Stimulated activated naive CD8-positive, alpha-beta T cell treated with anti-CD3 and anti-CD28 coated beads, Interleukin-15, Interleukin-2, amounts not matched to agents 100 ng/mL and 50 ng/mL, for 24 hours (primary cell): Measurements from ENCODE around the gene ZBTB4.

Source experiments
- H3K27ac Mint-ChIP-seq: one replicate; pipeline ENCODE4 v1.8.0; 2021; ENCODE audit warnings: mild to moderate bottlenecking, mixed read lengths
- H3K27me3 Mint-ChIP-seq: one replicate; pipeline ENCODE4 v1.8.0; 2021; ENCODE audit warnings: mixed read lengths
- H3K36me3 Mint-ChIP-seq: one replicate; pipeline ENCODE4 v1.8.0; 2021; ENCODE audit warnings: low read depth, mixed read lengths
- H3K4me1 Mint-ChIP-seq: one replicate; pipeline ENCODE4 v1.8.0; 2021; ENCODE audit warnings: low read depth, mixed read lengths
- H3K4me3 Mint-ChIP-seq: one replicate; pipeline ENCODE4 v1.8.0; 2021; ENCODE audit warnings: mild to moderate bottlenecking, mixed read lengths
- H3K9me3 Mint-ChIP-seq: one replicate; pipeline ENCODE4 v1.8.0; 2021; ENCODE audit warnings: mixed read lengths

ZBTB4 gene

GRCh38 chr17:7417056-7417655, 62.3 kb downstream of the ZBTB4 start:
- Mint-ChIP-seq H3K4me1 (no peaks in the 10 kb centered on the region), H3K9me3 (no peaks in the 10 kb centered on the region), H3K36me3 (no peaks in the 10 kb centered on the region), H3K27ac (no peak overlapping the region), H3K27me3 (no peaks in the 10 kb centered on the region), H3K4me3 (no peak overlapping the region)

- H3K9me3 Mint-ChIP-seq: no peaks in the 10 kb centered on the region
- H3K27ac Mint-ChIP-seq: no peak overlapping the region
- H3K36me3 Mint-ChIP-seq: no peaks in the 10 kb centered on the region
- H3K4me1 Mint-ChIP-seq: no peaks in the 10 kb centered on the region
- no peaks in the 10 kb centered on the region for H3K27me3 Mint-ChIP-seq
- no peak overlapping the region for H3K4me3 Mint-ChIP-seq
These were observed 63.1 kb downstream of the ZBTB4 start for GRCh38 chr17:7416323-7416722.

GRCh38 chr17:7415784-7416183, 63.6 kb downstream of the ZBTB4 start:
- Mint-ChIP-seq H3K27me3 (no peaks in the 10 kb centered on the region), H3K9me3 (no peaks in the 10 kb centered on the region), H3K36me3 (no peaks in the 10 kb centered on the region), H3K4me1 (no peaks in the 10 kb centered on the region), H3K4me3 (no peak overlapping the region), H3K27ac (no peak overlapping the region)

GRCh38 chr17:7414837-7415236, 64.6 kb downstream of the ZBTB4 start:
- no peaks in the 10 kb centered on the region for H3K27me3 Mint-ChIP-seq
- H3K9me3 Mint-ChIP-seq: no peaks in the 10 kb centered on the region
- H3K4me3 Mint-ChIP-seq: no peak overlapping the region
- no peak overlapping the region for H3K27ac Mint-ChIP-seq
- H3K4me1 Mint-ChIP-seq: no peaks in the 10 kb centered on the region
- H3K36me3 Mint-ChIP-seq: no peaks in the 10 kb centered on the region

GRCh38 chr17:7413346-7413985, 66.0 kb downstream of the ZBTB4 start:
- Mint-ChIP-seq H3K27ac (no peak overlapping the region), H3K4me1 (no peaks in the 10 kb centered on the region), H3K36me3 (peaks cover 4% of the 10 kb centered on the region), H3K4me3 (no peak overlapping the region), H3K27me3 (no peaks in the 10 kb centered on the region), H3K9me3 (no peaks in the 10 kb centered on the region)

- H3K4me3 Mint-ChIP-seq: no peak overlapping the region
These were observed 68.0 kb downstream of the ZBTB4 start for GRCh38 chr17:7411427-7411750.

GRCh38 chr17:7410634-7411426, 68.6 kb downstream of the ZBTB4 start:
- H3K4me1 Mint-ChIP-seq: peaks cover 5% of the 10 kb centered on the region
- H3K27me3 Mint-ChIP-seq: no peaks in the 10 kb centered on the region
- H3K9me3 Mint-ChIP-seq: no peaks in the 10 kb centered on the region
- H3K27ac Mint-ChIP-seq: no peak overlapping the region
- H3K4me3 Mint-ChIP-seq: no peak overlapping the region
- peaks cover 4% of the 10 kb centered on the region for H3K36me3 Mint-ChIP-seq

More at GRCh38 chr17:7411427-7411750, 68.0 kb downstream of the ZBTB4 start:
- peaks cover 4% of the 10 kb centered on the region for H3K36me3 Mint-ChIP-seq
- H3K9me3 Mint-ChIP-seq: no peaks in the 10 kb centered on the region
- no peaks in the 10 kb centered on the region for H3K27me3 Mint-ChIP-seq
- H3K4me1 Mint-ChIP-seq: peaks cover 5% of the 10 kb centered on the region
- no peak overlapping the region for H3K27ac Mint-ChIP-seq

- H3K27me3 Mint-ChIP-seq: no peaks in the 10 kb centered on the region
- no peak overlapping the region for H3K27ac Mint-ChIP-seq
- no peaks in the 10 kb centered on the region for H3K9me3 Mint-ChIP-seq
- peaks cover 4% of the 10 kb centered on the region for H3K36me3 Mint-ChIP-seq
- no peak overlapping the region for H3K4me3 Mint-ChIP-seq
- H3K4me1 Mint-ChIP-seq: peaks cover 5% of the 10 kb centered on the region
These were observed 69.7 kb downstream of the ZBTB4 start for GRCh38 chr17:7409716-7410115.
